Natural killer cell (primary cell): ENCODE measurements around the gene HIGD1C. TPM values are rescaled to one million over a fixed set of nuclear protein-coding genes. Genes with fewer than 3 reads are reported as not detected.

Experiments used
- ATAC-seq, 3 donors: fragments of 150-1000 bp in 2 of 3; fragments of 200-7000 bp in 1 of 3; cut with Tn5 transposase; 1 replicate in 1 of 3; 2 replicates in 2 of 3; pipeline ENCODE4 v1.10.0; 2021; ENCODE audit warnings: mild to moderate bottlenecking in 2 of 3, moderate library complexity in 2 of 3
- DNase-seq, 2 donors: peaks; one replicate each; pipeline versions ENCODE4 v3.0.0 to v3.0.0-alpha.2; 2013 to 2021; ENCODE audit warnings: mixed read lengths in 1 of 2
- H3K27ac ChIP-seq: one replicate; pipeline ENCODE4 v1.5.1; 2013; ENCODE audit warnings: mild to moderate bottlenecking, low read length
- H3K27me3 ChIP-seq: one replicate; pipeline ENCODE4 v1.6.1; 2013; ENCODE audit warnings: low read length; ENCODE audit not compliant: control insufficient read depth, insufficient read depth
- H3K36me3 ChIP-seq: one replicate; pipeline ENCODE4 v1.6.1; 2013; ENCODE audit warnings: low read length; ENCODE audit not compliant: control insufficient read depth, insufficient read depth
- H3K4me1 ChIP-seq: one replicate; pipeline ENCODE4 v1.6.1; 2013; ENCODE audit warnings: low read length; ENCODE audit not compliant: control insufficient read depth, insufficient read depth
- H3K4me3 ChIP-seq: one replicate; pipeline ENCODE4 v1.5.1; 2013; ENCODE audit warnings: low read length
- H3K9me3 ChIP-seq: one replicate; pipeline ENCODE4 v1.6.1; 2013; ENCODE audit warnings: low read length; ENCODE audit not compliant: control insufficient read depth, insufficient read depth
- H3K27ac Mint-ChIP-seq, 2 donors: one replicate each; pipeline ENCODE4 v1.8.0; 2022; ENCODE audit warnings: mild to moderate bottlenecking in 2 of 2, mixed read lengths in 2 of 2, moderate library complexity in 1 of 2
- H3K27me3 Mint-ChIP-seq, 2 donors: one replicate each; pipeline ENCODE4 v1.8.0; 2022; ENCODE audit warnings: low read depth in 2 of 2, mixed read lengths in 2 of 2
- H3K36me3 Mint-ChIP-seq: one replicate; pipeline ENCODE4 v1.8.0; 2022; ENCODE audit warnings: mixed read lengths
- H3K4me1 Mint-ChIP-seq, 2 donors: one replicate each; pipeline ENCODE4 v1.8.0; 2022; ENCODE audit warnings: mixed read lengths in 2 of 2
- H3K4me3 Mint-ChIP-seq: one replicate; pipeline ENCODE4 v1.8.0; 2022; ENCODE audit warnings: mild to moderate bottlenecking, moderate library complexity, mixed read lengths
- H3K9me3 Mint-ChIP-seq, 2 donors: one replicate each; pipeline ENCODE4 v1.8.0; 2022; ENCODE audit warnings: mixed read lengths in 2 of 2
- CTCF ChIP-seq: fragments of 200-600 bp; IDR thresholded peaks from one replicate; pipeline ENCODE4 v1.8.0; 2022; ENCODE audit warnings: antibody characterized with exemption
- WGBS: methylation state at CpG from one replicate; pipeline ENCODE4 v1.1.7; 2013; ENCODE audit warnings: missing lambda C conversion rate; ENCODE audit not compliant: insufficient coverage; 5-methylcytosine and 5-hydroxymethylcytosine counted together
- intact Hi-C: fragments of 100-400 bp; cut with micrococcal nuclease; formaldehyde crosslinking; loops from one replicate; pipeline ENCODE4 v1.14.2; 2022
- total RNA-seq, 4 donors: library from RNA; stranded (reverse); fragments of 120-200 nt in 1 of 4; gene quantifications; one replicate each; pipeline versions ENCODE4 v1.2.3 to v1.2.4, GENCODE V29; 2013 to 2022

The HIGD1C gene
- total RNA-seq, 3 donors from 2014 or later (not counting 1 experiment from before 2014, with no cell fraction given): not detected

- H3K4me1 ChIP-seq: no peaks in the 10 kb centered on the region
- no peak for TF ChIP-seq CTCF
- no peak for DNase-seq
- Mint-ChIP-seq H3K36me3 (peaks cover 10% of the 10 kb centered on the region), H3K9me3 (no peaks in the 10 kb centered on the region), H3K27me3 (no peaks in the 10 kb centered on the region), H3K27ac (no peak overlapping the region), H3K4me3 (no peak overlapping the region), H3K4me1 (no peaks in the 10 kb centered on the region)
- no peak for ATAC-seq
- no peaks in the 10 kb centered on the region for H3K27me3 ChIP-seq
- no peak overlapping the region for H3K4me3 ChIP-seq
- intact Hi-C loops: no loop called here
- no peak overlapping the region for H3K27ac ChIP-seq
- WGBS: 42% methylated on average over 2 of the region's 2 CpGs
- H3K36me3 ChIP-seq: peaks cover 21% of the 10 kb centered on the region
- no peaks in the 10 kb centered on the region for H3K9me3 ChIP-seq
Measured at GRCh38 chr12:50984586-50985298, 32.4 kb downstream of the HIGD1C start.

- no peak overlapping the region for H3K4me3 Mint-ChIP-seq
- intact Hi-C loops: no loop called here
- H3K36me3 Mint-ChIP-seq: peaks cover 13% of the 10 kb centered on the region
- no peaks in the 10 kb centered on the region for H3K4me1 Mint-ChIP-seq
- no peaks in the 10 kb centered on the region for H3K27me3 Mint-ChIP-seq
- no peak overlapping the region for H3K27ac ChIP-seq
- H3K9me3 ChIP-seq: no peaks in the 10 kb centered on the region
- no peak overlapping the region for H3K27ac Mint-ChIP-seq
- H3K4me1 ChIP-seq: no peaks in the 10 kb centered on the region
- TF ChIP-seq CTCF: no peak
- H3K9me3 Mint-ChIP-seq: no peaks in the 10 kb centered on the region
- H3K4me3 ChIP-seq: no peak overlapping the region
- H3K27me3 ChIP-seq: no peaks in the 10 kb centered on the region
- DNase-seq (no peak), ATAC-seq (no peak)
- peaks cover 23% of the 10 kb centered on the region for H3K36me3 ChIP-seq
Measured at GRCh38 chr12:50985322-50985721, 33.0 kb downstream of the HIGD1C start.

- peaks cover 34% of the 10 kb centered on the region for H3K36me3 ChIP-seq
- no peak overlapping the region for H3K4me3 ChIP-seq
- intact Hi-C loops: loop anchor here (1.0 kb wide), 2 partner anchors 162 to 222 kb away; no protein-coding TSS in a partner anchor
- Mint-ChIP-seq H3K27me3 (no peaks in the 10 kb centered on the region), H3K36me3 (peaks cover 31% of the 10 kb centered on the region), H3K27ac (no peak overlapping the region), H3K4me1 (no peaks in the 10 kb centered on the region), H3K9me3 (no peaks in the 10 kb centered on the region), H3K4me3 (no peak overlapping the region)
- TF ChIP-seq CTCF: peak; percentile 49
- H3K9me3 ChIP-seq: no peaks in the 10 kb centered on the region
- DNase-seq (peak in 1 of 2 donors; percentile 65), ATAC-seq (peak; percentile 64 to 73 (median 69))
- 70% methylated on average over 7 of the region's 8 CpGs for WGBS
- no peak overlapping the region for H3K27ac ChIP-seq
- H3K27me3 ChIP-seq: no peaks in the 10 kb centered on the region
- no peaks in the 10 kb centered on the region for H3K4me1 ChIP-seq
Measured at GRCh38 chr12:50986966-50987737, 34.8 kb downstream of the HIGD1C start.
